Choroid plexus epithelial cell (primary cell): Measurements from ENCODE around the gene KCNQ1.

Experiments
- DNase-seq: peaks from one replicate; pipeline ENCODE4 v3.0.0-alpha.2; 2010; ENCODE audit warnings: low read depth
- H3K4me3 ChIP-seq: 2 replicates; pipeline ENCODE4 v1.5.1; 2011; ENCODE audit warnings: low read depth, mild to moderate bottlenecking, control low read depth, low read length, moderate library complexity
- CTCF ChIP-seq: conservative IDR thresholded peaks from 2 replicates; pipeline ENCODE4 v1.5.1; 2011; ENCODE audit warnings: low read depth, mild to moderate bottlenecking, control low read depth, inconsistent platforms, low read length, moderate library complexity

Gene KCNQ1

GRCh38 chr11:2458321-2458720, 13.5 kb downstream of the KCNQ1 start:
- no peak for TF ChIP-seq CTCF
- no peak overlapping the region for H3K4me3 ChIP-seq
- no peak for DNase-seq

- no peak for TF ChIP-seq CTCF
- H3K4me3 ChIP-seq, result no peak overlapping the region
- DNase-seq, result no peak
Observed at GRCh38 chr11:2459016-2459725, 14.4 kb downstream of the KCNQ1 start.

- DNase-seq, result no peak
Observed at GRCh38 chr11:2459796-2460531, 15.2 kb downstream of the KCNQ1 start.

GRCh38 chr11:2460540-2461252, 15.9 kb downstream of the KCNQ1 start:
- H3K4me3 ChIP-seq, result no peak overlapping the region
- TF ChIP-seq CTCF, result no peak
- no peak for DNase-seq

More at GRCh38 chr11:2459796-2460531, 15.2 kb downstream of the KCNQ1 start:
- TF ChIP-seq CTCF, result no peak
- no peak overlapping the region for H3K4me3 ChIP-seq

- no peak overlapping the region for H3K4me3 ChIP-seq
- no peak for TF ChIP-seq CTCF
- DNase-seq, result no peak
Observed at GRCh38 chr11:2461253-2461955, 16.6 kb downstream of the KCNQ1 start.

- no peak for TF ChIP-seq CTCF
- no peak for DNase-seq
Observed at GRCh38 chr11:2461956-2462542, 17.2 kb downstream of the KCNQ1 start.

More at GRCh38 chr11:2461956-2462542, 17.2 kb downstream of the KCNQ1 start:
- no peak overlapping the region for H3K4me3 ChIP-seq
